ENCODE measurements around the gene XRN1.

Gene XRN1
- long read RNA-seq, transcript XRN1-203 (12 exons, 2,075 nt), result major isoform, 7 of 125 reads
- long read RNA-seq, partial matches to known transcripts, result 93 of 125 reads
- long read RNA-seq, other reads (novel, unspliced or antisense), result 20 of 125 reads

- TF ChIP-seq POLR2AphosphoS5 (IDR thresholded peaks at IDR 0.05; ENCODE audit: low read depth) (peak; percentile 66; the same call in 1 of the 2 replicates), REST (IDR thresholded peaks at IDR 0.05; ENCODE audit: insufficient replicate concordance, low read depth) (peak; percentile 42), GABPA (IDR thresholded peaks at IDR 0.05; ENCODE audit: low read depth) (no peak)
Observed at GRCh38 chr3:142447852-142448823, at the start of gene XRN1. TSS of gene XRN1 (minus strand) at chr3:142448037. CDS start at chr3:142447944, 93 bp downstream.

GRCh38 chr3:142495103-142495502, 47.3 kb upstream of the XRN1 start:
- TF ChIP-seq GABPA (IDR thresholded peaks at IDR 0.05; ENCODE audit: low read depth) (no peak), CTCF (IDR thresholded peaks at IDR 0.05; ENCODE audit: insufficient read depth, low read length) (no peak), REST (IDR thresholded peaks at IDR 0.05; ENCODE audit: insufficient replicate concordance, low read depth) (no peak), SPI1 (IDR thresholded peaks at IDR 0.05; ENCODE audit: borderline replicate concordance, low read depth) (no peak), POLR2AphosphoS5 (IDR thresholded peaks at IDR 0.05; ENCODE audit: low read depth) (no peak)
- Histone ChIP-seq H3K27me3 (ENCODE audit: insufficient read depth, poor library complexity, severe bottlenecking) (no peaks in the 10 kb centered on the region), H3K4me3 (replicated peaks; ENCODE audit: insufficient read depth, low read length) (no peak overlapping the region), H3K27ac (replicated peaks) (no peak overlapping the region)
- no peak for DNase-seq (ENCODE audit: low read depth in 1 of 2, low spot score in 1 of 2)

More at GRCh38 chr3:142447852-142448823, at the start of gene XRN1:
- H3K27ac ChIP-seq (replicated peaks), result peak within 1 kb of the TSS; percentile 98
- peak within 1 kb of the TSS; percentile 57 for H3K4me3 ChIP-seq (replicated peaks; ENCODE audit: insufficient read depth, low read length)
- peak; percentile 81 to 91 for DNase-seq (ENCODE audit: low read depth in 1 of 2, low spot score in 1 of 2)
- no peaks in the 10 kb centered on the region for H3K27me3 ChIP-seq (ENCODE audit: insufficient read depth, poor library complexity, severe bottlenecking)

DNA sequence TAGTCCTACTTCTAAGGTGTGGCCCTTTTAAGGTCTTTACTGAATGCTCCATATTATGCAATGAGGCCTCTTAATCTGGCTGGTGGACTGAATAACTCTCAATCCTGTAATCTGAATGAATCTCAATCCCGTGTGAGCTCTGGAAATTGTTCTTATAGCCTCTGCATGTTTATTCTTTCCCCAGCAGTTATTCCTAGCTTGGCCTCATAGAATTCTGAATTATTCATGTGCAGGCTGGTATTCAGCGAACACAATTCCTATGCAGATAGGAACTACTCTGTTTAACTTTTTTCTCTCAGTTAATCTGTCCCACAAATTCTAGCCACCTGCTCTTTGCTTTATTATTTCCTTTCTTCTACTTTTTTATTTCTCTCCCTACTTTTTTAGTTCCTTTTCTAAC, 44.3 kb upstream of the XRN1 start:
- TF ChIP-seq REST (IDR thresholded peaks at IDR 0.05; ENCODE audit: insufficient replicate concordance, low read depth), result no peak
- no peak for TF ChIP-seq SPI1 (IDR thresholded peaks at IDR 0.05; ENCODE audit: borderline replicate concordance, low read depth)
- TF ChIP-seq POLR2AphosphoS5 (IDR thresholded peaks at IDR 0.05; ENCODE audit: low read depth), result no peak
- TF ChIP-seq GABPA (IDR thresholded peaks at IDR 0.05; ENCODE audit: low read depth), result no peak
- no peak for TF ChIP-seq CTCF (IDR thresholded peaks at IDR 0.05; ENCODE audit: insufficient read depth, low read length)
- no peak for DNase-seq (ENCODE audit: low read depth in 1 of 2, low spot score in 1 of 2)
- Histone ChIP-seq H3K4me3 (replicated peaks; ENCODE audit: insufficient read depth, low read length) (no peak overlapping the region), H3K27ac (replicated peaks) (no peak overlapping the region), H3K27me3 (ENCODE audit: insufficient read depth, poor library complexity, severe bottlenecking) (no peaks in the 10 kb centered on the region)

All from HL-60 (cell line).